Eye (tissue), 1 donor: ENCODE data around the gene UGT1A10.
"Not testable (repeated sequence)": the region's sequence is repeated elsewhere in the genome, so short reads cannot be mapped to it uniquely, and the experiment has no call there.

Source experiments
- DNase-seq: peaks from one replicate; pipeline ENCODE4 v3.0.0-alpha.2; 2015

Gene UGT1A10

GRCh38 chr2:233636306-233636705, at the start of gene UGT1A10:
TSS of gene UGT1A10 (plus strand) at chr2:233636448. CDS start at chr2:233636523, 75 bp downstream.
- DNase-seq, result not testable (repeated sequence)

DNA sequence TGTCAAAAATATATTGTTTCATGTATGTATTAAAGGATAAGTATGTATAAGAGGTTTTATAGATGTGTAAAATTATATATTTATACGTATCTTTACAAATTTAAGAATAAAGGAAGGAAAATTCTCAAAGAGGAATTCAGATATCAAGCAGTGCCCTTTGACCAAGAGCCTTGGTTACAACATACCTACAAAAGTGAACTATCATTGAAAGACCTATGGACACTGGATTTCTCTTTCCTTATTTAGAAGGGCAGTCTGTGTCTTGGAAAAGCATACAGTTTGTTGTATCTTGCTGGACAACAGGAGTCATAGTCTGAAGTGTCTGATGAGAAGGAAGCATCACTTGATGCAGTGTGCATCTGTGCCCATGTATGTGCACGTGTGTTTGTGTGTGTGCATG, 47.8 kb upstream of the UGT1A10 start:
- DNase-seq, result no peak

DNA sequence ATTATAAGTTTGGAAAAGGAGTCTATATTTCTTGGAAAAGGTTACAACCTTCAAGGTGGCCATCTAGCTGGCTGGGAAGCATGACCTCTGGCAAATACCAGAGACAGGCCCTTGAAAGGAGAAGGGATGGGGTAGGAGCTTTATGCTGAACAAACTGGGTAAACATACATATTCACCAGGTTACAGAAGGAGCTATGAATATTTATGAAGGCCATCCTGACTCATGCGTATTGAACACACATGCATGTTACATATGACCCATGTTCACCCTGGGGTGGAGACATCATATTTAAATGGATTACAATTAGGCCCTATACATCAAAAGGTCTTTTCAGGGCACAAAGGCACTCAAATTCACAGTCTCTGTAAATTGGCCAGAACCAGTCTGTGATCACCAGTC, 43.5 kb upstream of the UGT1A10 start:
- not testable (repeated sequence) for DNase-seq

DNA sequence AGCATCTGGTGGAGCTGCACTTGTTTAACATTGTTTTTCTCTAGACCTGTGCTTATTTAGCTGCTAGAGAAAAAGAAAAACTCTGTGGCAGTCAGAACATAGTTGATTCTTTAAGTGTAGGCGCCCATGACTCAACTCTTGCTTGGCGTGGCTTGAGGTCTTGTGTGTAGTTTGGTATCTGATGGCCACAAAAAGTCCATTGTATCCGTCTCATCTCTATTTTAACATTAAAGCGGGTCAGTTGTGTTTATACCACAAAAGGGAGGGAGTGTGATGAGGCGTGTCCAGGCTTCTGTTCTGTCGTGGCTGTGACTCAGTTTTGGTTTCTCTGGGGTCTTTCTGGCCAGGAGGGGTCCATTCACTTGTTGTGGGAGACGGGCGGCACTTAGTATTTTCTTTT, 43.0 kb upstream of the UGT1A10 start:
- no peak for DNase-seq

DNA sequence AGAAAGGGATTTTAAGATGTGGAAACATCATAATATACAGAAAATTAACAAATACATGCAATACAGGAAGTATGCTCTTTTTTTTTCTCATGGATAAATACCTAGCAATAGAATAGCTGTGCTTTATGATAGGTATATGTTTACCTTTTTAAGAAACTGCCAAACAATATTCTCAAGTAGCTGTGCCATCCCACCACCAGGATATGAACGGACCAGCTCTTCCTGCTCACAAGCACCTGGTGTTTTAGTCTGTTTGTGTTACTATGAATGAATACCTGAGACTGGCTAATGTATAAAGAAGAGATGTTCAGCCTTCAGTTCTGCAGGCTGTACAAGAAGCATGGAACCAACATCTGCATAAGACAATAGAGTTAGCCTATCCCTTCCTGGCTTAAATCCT, 38.7 kb upstream of the UGT1A10 start:
- no peak for DNase-seq

DNA sequence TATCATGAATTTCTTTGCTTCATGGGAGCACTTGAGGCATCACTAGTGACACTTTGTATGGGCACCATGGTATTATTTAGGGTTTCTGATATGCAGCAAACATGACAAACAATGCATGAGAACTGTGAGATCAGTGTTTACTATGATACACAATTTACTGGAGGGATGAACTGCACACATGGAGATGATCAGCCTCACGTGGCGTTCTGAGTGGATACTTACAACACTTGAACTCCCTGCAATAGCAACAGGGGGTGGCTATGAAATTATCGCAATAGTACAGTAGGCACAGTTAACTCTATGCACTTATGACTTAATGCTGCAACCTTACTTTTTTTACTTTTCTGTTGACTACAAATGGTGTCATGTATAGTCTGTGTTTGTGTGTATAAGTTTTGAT, 37.3 kb upstream of the UGT1A10 start:
- DNase-seq, result no peak

DNA sequence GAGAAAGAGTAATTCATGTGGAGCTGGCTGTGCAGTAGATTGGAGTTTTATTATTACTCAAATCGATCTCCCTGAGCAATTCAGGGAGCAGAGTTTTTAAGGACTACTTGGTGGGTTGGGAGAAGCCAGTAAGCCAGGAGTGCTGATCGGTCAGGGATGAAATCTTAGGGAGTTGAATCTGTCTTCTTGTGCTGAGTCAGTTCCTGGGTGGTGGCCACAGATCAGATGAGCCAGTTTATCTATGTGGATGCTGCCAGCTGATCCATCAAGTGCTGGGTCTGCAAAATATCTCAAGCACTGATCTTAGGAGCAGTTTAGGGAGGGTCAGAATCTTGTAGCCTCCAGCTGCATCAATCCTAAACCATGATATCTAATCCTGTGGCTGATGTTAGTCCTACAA, 35.9 kb upstream of the UGT1A10 start:
- DNase-seq, result no peak

DNA sequence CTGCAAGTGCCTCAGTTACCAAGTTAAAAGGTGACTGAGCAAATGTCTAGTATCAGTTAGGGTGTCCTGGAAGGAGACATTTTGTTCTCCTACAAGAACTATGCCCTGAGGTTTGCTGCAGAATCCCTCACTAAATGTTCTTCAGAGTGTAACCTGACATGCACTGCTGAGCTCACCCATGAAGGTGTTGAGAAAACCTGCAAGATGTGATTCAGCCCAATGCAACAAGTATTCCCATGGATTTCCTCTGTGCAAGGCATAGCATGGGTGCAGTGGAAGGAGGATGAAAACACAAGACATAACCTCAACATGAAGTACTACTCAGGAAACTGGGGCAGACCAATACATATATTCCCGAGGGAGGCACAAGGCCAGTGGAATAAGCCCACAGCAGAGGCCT, 34.2 kb upstream of the UGT1A10 start:
- DNase-seq, result peak; percentile 9

GRCh38 chr2:233603520-233603919, 32.7 kb upstream of the UGT1A10 start:
- DNase-seq, result no peak

DNA sequence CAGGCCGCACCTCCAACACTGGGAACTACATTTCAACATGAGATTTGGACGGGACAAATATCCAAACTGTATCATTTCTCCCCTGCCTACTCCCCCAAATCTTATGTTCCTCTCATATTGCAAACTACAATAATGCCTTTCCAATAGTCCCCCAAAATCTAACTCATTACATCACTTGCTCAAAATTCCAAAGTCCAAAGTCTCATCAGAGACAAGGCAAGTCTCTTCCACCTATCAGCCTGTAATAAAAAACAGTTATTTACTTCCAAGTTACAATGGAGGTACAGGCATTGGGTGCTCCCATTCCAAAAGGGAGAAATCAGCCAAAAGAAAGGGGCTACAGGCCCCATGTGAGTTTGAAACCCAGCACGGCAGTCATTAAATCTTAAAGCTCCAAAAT, 31.4 kb upstream of the UGT1A10 start:
- DNase-seq, result no peak

GRCh38 chr2:233605680-233606079, 30.6 kb upstream of the UGT1A10 start:
- DNase-seq, result no peak

DNA sequence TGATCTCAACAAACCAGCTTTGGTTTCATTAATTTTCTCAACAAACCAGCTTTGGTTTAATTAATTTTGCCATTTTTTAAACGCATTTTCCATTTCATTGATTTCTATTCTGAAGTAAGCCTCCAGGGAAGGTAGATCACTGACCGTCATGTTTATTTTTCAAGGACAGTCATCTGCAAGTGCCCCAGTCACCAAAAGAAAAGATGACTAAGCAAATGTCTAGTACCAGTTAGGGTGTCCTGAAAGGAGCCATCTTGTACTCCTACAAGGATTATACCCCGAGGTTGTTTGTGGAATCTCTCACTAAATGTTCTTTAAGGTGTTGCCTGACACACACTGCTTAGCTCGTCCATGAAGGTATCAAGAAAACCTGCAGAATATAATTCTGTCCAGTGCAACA, 25.0 kb upstream of the UGT1A10 start:
- no peak for DNase-seq

GRCh38 chr2:233617476-233617875, 18.8 kb upstream of the UGT1A10 start, which contains the start of gene UGT1A8:
TSS of gene UGT1A8 (plus strand) at chr2:233617633. CDS start at chr2:233617708, 75 bp downstream.
- DNase-seq, result not testable (repeated sequence)

GRCh38 chr2:233620204-233620603, 16.0 kb upstream of the UGT1A10 start:
- no peak for DNase-seq

GRCh38 chr2:233621863-233622262, 14.4 kb upstream of the UGT1A10 start:
- DNase-seq, result not testable (repeated sequence)

DNA sequence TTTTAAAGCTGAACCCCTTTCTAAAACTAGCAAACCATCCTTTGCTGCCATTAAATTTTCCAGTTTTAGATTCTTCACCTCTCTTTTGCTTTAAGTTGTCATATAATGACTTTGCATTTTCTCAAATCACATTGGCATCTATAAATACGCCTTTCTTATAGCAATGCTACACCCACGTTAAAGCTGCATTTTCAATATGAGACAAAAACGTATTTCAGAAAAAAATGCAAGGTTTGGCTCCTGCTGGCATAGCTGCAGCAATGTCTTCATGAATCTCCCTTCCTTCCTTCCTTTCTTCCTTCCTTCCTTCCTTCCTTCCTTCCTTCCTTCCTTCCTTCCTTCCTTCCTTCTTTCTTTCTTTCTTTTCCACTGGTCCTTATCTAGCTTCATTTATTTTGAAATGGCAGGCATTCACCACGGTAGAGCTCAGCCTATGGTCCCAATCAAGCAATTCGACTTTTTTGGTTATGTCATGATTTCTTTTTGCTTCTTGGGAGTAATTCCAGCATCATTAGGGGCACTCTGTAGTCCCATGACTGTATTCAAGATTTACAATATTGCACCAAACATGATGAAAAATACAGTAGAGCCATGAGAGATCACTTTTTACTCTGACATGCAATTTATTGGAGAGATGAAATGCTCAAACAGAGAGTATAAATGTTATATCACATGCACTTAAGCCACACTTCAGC, 8.8 kb upstream of the UGT1A10 start:
- no peak for DNase-seq

- no peak for DNase-seq
These were observed 2.6 kb downstream of the UGT1A10 start for GRCh38 chr2:233638836-233639235.

- no peak for DNase-seq
These were observed 3.6 kb downstream of the UGT1A10 start for GRCh38 chr2:233639860-233640259.

- no peak for DNase-seq
These were observed 6.9 kb downstream of the UGT1A10 start for GRCh38 chr2:233643128-233643527.

DNA sequence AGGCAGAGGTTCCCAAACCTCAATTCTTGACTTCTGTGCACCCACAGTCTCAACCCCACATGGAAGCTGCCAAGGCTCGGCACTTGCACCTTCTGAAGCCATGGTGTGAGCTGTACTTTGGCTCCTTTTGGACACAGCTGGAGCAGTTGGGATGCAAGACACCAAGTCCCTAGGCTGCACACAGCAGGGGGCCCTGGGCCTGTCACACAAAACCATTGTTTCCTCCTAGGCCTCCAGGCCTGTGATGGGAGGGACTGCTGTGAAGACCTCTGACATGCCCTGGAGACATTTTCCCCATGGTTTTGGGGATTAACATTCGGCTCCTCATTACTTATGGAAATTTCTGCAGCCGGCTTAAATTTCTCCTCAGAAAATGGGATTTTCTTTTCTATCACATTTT, 9.8 kb downstream of the UGT1A10 start:
- not testable (repeated sequence) for DNase-seq

DNA sequence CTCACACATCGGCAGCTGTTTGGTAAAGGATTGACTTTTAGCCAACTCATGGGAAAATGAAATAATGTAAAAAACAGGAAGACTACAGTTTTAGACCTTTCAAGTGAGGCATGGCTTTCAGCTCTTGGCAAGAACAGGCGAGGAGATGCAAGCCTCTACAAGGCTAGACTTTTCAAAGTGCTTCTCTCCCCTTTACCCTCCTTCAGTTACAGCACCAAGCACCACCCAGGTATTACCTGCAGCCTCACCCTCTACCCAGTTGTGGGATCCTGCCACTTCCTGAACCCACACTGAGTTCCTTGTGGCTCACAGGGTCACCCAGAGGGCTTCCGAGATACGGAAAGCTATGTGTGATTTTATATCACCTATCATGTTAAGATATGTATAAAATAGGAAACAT, 14.7 kb downstream of the UGT1A10 start:
- no peak for DNase-seq

DNA sequence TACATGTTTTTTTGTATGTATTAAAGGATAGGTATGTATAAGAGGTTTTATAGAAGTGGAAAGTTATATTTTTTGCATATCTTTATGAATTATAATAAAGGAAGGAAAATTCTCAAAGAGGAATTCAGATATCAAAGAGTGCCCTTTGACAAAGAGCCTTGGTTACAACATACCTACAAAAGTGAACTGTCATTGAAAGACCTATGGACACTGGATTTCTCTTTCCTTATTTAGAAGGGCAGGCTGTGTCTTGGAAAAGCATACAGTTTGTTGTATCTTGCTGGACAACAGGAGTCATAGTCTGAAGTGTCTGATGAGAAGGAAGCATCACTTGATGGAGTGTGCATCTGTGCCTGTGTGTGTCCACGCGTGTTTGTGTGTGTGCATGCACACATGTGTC, 15.2 kb downstream of the UGT1A10 start:
- DNase-seq, result no peak

DNA sequence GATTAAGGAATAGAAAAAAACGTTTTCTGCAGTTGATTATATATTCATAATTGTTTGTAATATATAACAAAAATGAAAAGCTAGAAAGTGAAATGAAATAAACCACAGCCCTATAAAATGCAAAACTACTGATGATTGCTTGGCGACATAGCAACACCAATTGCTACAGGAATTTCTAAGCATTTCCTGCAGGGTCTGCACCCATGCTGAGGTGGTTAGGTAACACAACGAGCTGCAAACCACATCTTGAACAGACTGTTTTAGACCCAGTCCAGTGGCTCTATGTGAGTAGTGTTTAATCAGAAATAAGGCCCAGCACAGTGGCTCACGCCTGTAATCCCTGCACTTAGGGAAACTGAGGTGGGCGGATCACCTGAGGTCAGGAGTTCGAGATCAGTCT, 18.3 kb downstream of the UGT1A10 start:
- DNase-seq, result no peak

DNA sequence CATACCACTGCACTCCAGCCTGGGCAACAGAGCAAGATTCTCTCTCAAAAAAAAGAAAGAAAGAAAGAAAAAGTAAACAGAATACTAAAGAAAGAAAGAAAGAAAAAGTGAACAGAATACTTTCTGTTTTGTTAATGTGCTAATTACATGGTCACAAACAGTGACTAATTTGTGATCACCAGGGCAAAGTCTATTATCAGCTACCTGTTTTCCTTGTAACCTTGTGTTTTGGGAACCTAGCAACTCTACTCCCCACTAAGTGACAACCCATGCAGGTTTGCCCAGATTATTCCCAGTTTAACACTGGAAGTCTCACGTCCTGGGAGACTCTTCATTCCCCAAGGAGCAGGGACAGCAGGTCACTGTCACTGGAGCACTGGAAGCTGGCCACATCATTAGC, 18.8 kb downstream of the UGT1A10 start:
- no peak for DNase-seq

- not testable (repeated sequence) for DNase-seq
These were observed 19.7 kb downstream of the UGT1A10 start for GRCh38 chr2:233655943-233656342.
